Naive thymus-derived CD4-positive, alpha-beta T cell (primary cell): ENCODE results near the gene LZTS2. TPM values are rescaled to one million over a fixed set of nuclear protein-coding genes. Genes with fewer than 3 reads are reported as not detected.

Experiments
- ATAC-seq: fragments of 150-1000 bp; cut with Tn5 transposase; 2 replicates; pipeline ENCODE4 v1.10.0; 2021; ENCODE audit warnings: mild to moderate bottlenecking, moderate library complexity
- CTCF ChIA-PET: fragments of 350-600 bp; sonication (Branson Sonifier 250); formaldehyde crosslinking; loops from one replicate; lab custom pipeline; 2021; ENCODE audit warnings: antibody characterized with exemption; lab: Charles Lee
- POLR2A ChIA-PET: fragments of 350-600 bp; sonication (Branson Sonifier 250); formaldehyde crosslinking; loops from one replicate; lab custom pipeline; 2021; ENCODE audit warnings: antibody characterized with exemption, inconsistent platforms; lab: Charles Lee
- DNase-seq, 9 donors: peaks; one replicate each; pipeline versions ENCODE4 v3.0.0 to v3.0.0-alpha.2; 2020 to 2022; ENCODE audit warnings: mixed read lengths in 1 of 9
- H3K27ac ChIP-seq: one replicate; pipeline ENCODE4 v1.7.0; 2013; ENCODE audit warnings: mild to moderate bottlenecking, low read depth, low read length, moderate library complexity
- H3K27me3 ChIP-seq, 2 donors: one replicate each; pipeline ENCODE4 v1.7.0; 2013; ENCODE audit warnings: low read length in 2 of 2, mild to moderate bottlenecking in 2 of 2, moderate library complexity in 2 of 2; ENCODE audit not compliant: control insufficient read depth in 2 of 2, insufficient read depth in 2 of 2
- H3K36me3 ChIP-seq, 3 experiments: 1 replicate in 2 of 3; 2 replicates in 1 of 3; pipeline ENCODE4 v1.7.0; 2013; ENCODE audit warnings: low read length in 3 of 3, mild to moderate bottlenecking in 3 of 3, moderate library complexity in 1 of 3; ENCODE audit not compliant: insufficient read depth in 3 of 3, control insufficient read depth in 2 of 3
- H3K4me1 ChIP-seq, 2 donors: one replicate each; pipeline ENCODE4 v1.7.0; 2013; ENCODE audit warnings: low read length in 2 of 2, mild to moderate bottlenecking in 2 of 2, moderate library complexity in 1 of 2; ENCODE audit not compliant: control insufficient read depth in 2 of 2, insufficient read depth in 2 of 2
- H3K4me3 ChIP-seq: 2 replicates; pipeline ENCODE4 v1.7.0; 2013; ENCODE audit warnings: mild to moderate bottlenecking, low read length
- H3K9me3 ChIP-seq, 3 experiments: 1 replicate in 2 of 3; 2 replicates in 1 of 3; pipeline ENCODE4 v1.7.0; 2013; ENCODE audit warnings: low read length in 3 of 3; ENCODE audit not compliant: control insufficient read depth in 2 of 3
- H3K27ac Mint-ChIP-seq, 9 donors: one replicate each; pipeline ENCODE4 v1.8.0; 2020 to 2022; ENCODE audit warnings: mixed read lengths in 9 of 9, mild to moderate bottlenecking in 8 of 9, moderate library complexity in 5 of 9, inconsistent platforms in 2 of 9
- H3K27me3 Mint-ChIP-seq, 5 donors: one replicate each; pipeline ENCODE4 v1.8.0; 2021 to 2022; ENCODE audit warnings: mixed read lengths in 5 of 5, mild to moderate bottlenecking in 1 of 5
- H3K36me3 Mint-ChIP-seq, 5 donors: one replicate each; pipeline ENCODE4 v1.8.0; 2020 to 2022; ENCODE audit warnings: mixed read lengths in 5 of 5, mild to moderate bottlenecking in 3 of 5, inconsistent platforms in 1 of 5
- H3K4me1 Mint-ChIP-seq, 7 donors: one replicate each; pipeline ENCODE4 v1.8.0; 2020 to 2022; ENCODE audit warnings: mixed read lengths in 7 of 7, mild to moderate bottlenecking in 3 of 7, inconsistent platforms in 1 of 7
- H3K4me3 Mint-ChIP-seq, 10 donors: one replicate each; pipeline ENCODE4 v1.8.0; 2020 to 2022; ENCODE audit warnings: mild to moderate bottlenecking in 10 of 10, mixed read lengths in 10 of 10, moderate library complexity in 6 of 10, inconsistent platforms in 2 of 10
- H3K9me3 Mint-ChIP-seq, 11 donors: one replicate each; pipeline ENCODE4 v1.8.0; 2020 to 2022; ENCODE audit warnings: mixed read lengths in 11 of 11, mild to moderate bottlenecking in 4 of 11, inconsistent platforms in 1 of 11, moderate library complexity in 1 of 11
- intact Hi-C, 2 donors: fragments of 100-400 bp; cut with micrococcal nuclease; formaldehyde crosslinking; loops; one replicate each; pipeline ENCODE4 v1.15.1; 2023
- polyA plus RNA-seq, 2 donors: library from polyadenylated mRNA; unstranded; fragments of 300-500 nt; fragmentation: Illumina TruSeq; gene quantifications; one replicate each; pipeline ENCODE4 v1.2.3, GENCODE V29; 2021
- total RNA-seq, 6 experiments: library from RNA in 5 of 6; stranded (reverse) in 5 of 6; gene quantifications; 1 replicate in 5 of 6; 2 replicates in 1 of 6; pipeline ENCODE4 v1.2.3 and lab custom pipeline; 2021 to 2026

LZTS2 gene
- total and polyA plus RNA-seq, 7 experiments from 2014 or later, result 10.8 to 44.7 (median 25.5) TPM

DNA sequence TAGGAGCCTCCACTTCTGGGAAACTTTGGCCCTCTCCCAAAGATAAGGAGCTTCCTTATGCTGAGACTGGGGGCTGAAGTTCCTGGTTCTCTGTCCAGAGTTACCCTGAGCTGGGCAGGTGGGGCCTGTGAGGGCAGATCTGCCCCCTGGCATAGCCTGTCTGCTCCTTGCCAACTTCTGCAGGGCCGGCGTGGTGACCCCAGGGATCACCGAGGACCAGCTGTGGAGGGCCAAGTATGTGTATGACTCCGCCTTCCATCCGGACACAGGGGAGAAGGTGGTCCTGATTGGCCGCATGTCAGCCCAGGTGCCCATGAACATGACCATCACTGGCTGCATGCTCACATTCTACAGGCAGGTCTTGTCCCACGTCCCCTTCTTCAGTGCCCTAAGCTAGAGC lies 35.7 kb downstream of the LZTS2 start:
- H3K4me3 ChIP-seq, result no peak overlapping the region
- CTCF ChIA-PET, result interaction anchor here (1.1 to 1.5 kb wide), 4 partner anchors 14 to 106 kb away, joined by 3 to 6 read pairs (median 4); no protein-coding TSS in a partner anchor
- no peak overlapping the region for H3K27ac ChIP-seq
- Mint-ChIP-seq H3K9me3 (no peaks in the 10 kb centered on the region), H3K27me3 (no peaks in the 10 kb centered on the region), H3K27ac (no peak overlapping the region), H3K4me3 (no peak overlapping the region), H3K36me3 (peaks cover 6 to 25% (median 10%) of the 10 kb centered on the region in 5 donors), H3K4me1 (peaks cover 6 to 23% (median 15%) of the 10 kb centered on the region in 7 donors)
- POLR2A ChIA-PET, result interaction anchor here (1.0 to 1.4 kb wide), 2 partner anchors 8 to 37 kb away, joined by 3 to 7 read pairs; no protein-coding TSS in a partner anchor
- intact Hi-C loops, result loop anchor here (10.0 kb wide), 3 partner anchors 319 to 1019 kb away; partner anchors contain the start of genes ARMH3 (in 1 of the 2) and BTRC (in 1 of the 2)
- H3K4me1 ChIP-seq, result peaks cover 9 to 14% of the 10 kb centered on the region in 2 donors
- no peak for ATAC-seq
- H3K27me3 ChIP-seq, result no peaks in the 10 kb centered on the region
- DNase-seq, result no peak
- H3K36me3 ChIP-seq, result peaks cover 0 to 54% (median 28%) of the 10 kb centered on the region in 3 experiments
- H3K9me3 ChIP-seq, result no peaks in the 10 kb centered on the region

DNA sequence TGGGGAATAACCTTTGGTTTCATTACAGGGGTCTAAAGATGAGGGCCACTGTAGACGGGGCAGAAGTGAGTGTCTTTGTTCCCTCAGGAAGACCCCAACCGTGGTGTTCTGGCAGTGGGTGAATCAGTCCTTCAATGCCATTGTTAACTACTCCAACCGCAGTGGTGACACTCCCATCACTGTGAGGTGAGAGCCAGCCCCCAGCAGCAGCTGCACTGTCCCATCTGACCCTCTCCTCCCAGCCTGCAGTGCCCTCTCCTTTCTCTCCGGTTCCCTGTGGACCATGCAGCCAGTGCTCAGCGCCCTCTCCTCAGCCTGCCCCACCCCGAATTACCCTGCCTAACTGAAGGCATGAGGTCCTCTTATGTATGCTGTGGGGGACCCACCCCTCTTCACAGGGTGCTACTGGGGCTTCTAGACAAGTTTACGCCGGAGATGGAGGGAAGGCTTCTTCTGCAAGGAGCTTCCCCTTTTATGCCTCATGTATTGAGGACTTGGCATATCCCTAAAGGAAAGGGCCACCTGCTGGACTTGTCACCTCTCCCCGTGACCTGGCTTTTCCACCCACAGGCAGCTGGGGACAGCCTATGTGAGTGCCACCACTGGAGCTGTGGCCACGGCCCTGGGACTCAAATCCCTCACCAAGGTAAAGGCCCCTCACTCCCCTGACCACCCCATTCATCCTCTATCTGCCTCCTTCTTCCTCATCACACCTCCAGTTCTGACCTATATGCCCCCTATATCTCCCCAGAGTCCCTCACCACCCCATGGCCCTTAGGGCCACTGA lies 36.5 kb downstream of the LZTS2 start:
- peaks cover 0 to 55% (median 28%) of the 10 kb centered on the region in 3 experiments for H3K36me3 ChIP-seq
- H3K9me3 Mint-ChIP-seq, result no peaks in the 10 kb centered on the region
- DNase-seq (no peak), ATAC-seq (no peak)
- ChIA-PET POLR2A (no interaction called here), CTCF (no interaction called here)
- H3K4me1 ChIP-seq, result peaks cover 7 to 9% of the 10 kb centered on the region in 2 donors
- H3K36me3 Mint-ChIP-seq, result peaks cover 6 to 25% (median 10%) of the 10 kb centered on the region in 5 donors
- H3K4me3 Mint-ChIP-seq, result no peak overlapping the region
- H3K4me1 Mint-ChIP-seq, result peaks cover 9 to 22% (median 15%) of the 10 kb centered on the region in 7 donors
- no peaks in the 10 kb centered on the region for H3K27me3 Mint-ChIP-seq
- intact Hi-C loops, result loop anchor here (10.0 kb wide), 3 partner anchors 319 to 1019 kb away; partner anchors contain the start of genes ARMH3 (in 1 of the 2) and BTRC (in 1 of the 2)
- H3K4me3 ChIP-seq, result no peak overlapping the region
- no peak overlapping the region for H3K27ac ChIP-seq
- H3K27ac Mint-ChIP-seq, result peak overlapping the region in 1 of 9 donors; percentile 10
- H3K27me3 ChIP-seq, result no peaks in the 10 kb centered on the region
- H3K9me3 ChIP-seq, result no peaks in the 10 kb centered on the region

DNA sequence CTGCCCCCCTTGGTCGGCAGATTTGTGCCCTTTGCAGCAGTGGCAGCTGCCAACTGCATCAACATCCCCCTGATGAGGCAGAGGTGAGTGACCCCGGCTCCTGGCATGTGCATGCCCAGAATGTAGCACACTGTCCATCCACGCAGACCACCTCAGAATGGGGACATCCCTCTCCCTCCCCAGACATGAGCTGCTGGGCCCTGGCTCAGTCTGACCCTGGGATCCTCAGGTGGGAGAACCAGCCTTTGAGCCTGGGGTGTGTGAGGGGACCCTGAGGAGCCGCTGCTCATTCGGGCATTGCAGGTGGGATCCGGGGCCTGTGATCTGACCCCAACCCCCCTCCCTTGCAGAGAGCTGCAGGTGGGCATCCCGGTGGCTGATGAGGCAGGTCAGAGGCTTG lies 37.1 kb downstream of the LZTS2 start:
- H3K27me3 ChIP-seq, result no peaks in the 10 kb centered on the region
- Mint-ChIP-seq H3K27ac (no peak overlapping the region), H3K27me3 (no peaks in the 10 kb centered on the region), H3K9me3 (no peaks in the 10 kb centered on the region), H3K4me1 (peaks cover 13 to 23% (median 17%) of the 10 kb centered on the region in 7 donors), H3K36me3 (peaks cover 6 to 25% (median 10%) of the 10 kb centered on the region in 5 donors), H3K4me3 (no peak overlapping the region)
- H3K27ac ChIP-seq, result no peak overlapping the region
- POLR2A ChIA-PET, result no interaction called here
- CTCF ChIA-PET, result no interaction called here
- intact Hi-C loops, result loop anchor here (10.0 kb wide), 3 partner anchors 318 to 1018 kb away; partner anchors contain the start of genes ARMH3 (in 1 of the 2) and BTRC (in 1 of the 2)
- no peak for ATAC-seq
- H3K9me3 ChIP-seq, result no peaks in the 10 kb centered on the region
- H3K4me3 ChIP-seq, result no peak overlapping the region
- peaks cover 7 to 9% of the 10 kb centered on the region in 2 donors for H3K4me1 ChIP-seq
- DNase-seq, result no peak
- peaks cover 0 to 52% (median 28%) of the 10 kb centered on the region in 3 experiments for H3K36me3 ChIP-seq

DNA sequence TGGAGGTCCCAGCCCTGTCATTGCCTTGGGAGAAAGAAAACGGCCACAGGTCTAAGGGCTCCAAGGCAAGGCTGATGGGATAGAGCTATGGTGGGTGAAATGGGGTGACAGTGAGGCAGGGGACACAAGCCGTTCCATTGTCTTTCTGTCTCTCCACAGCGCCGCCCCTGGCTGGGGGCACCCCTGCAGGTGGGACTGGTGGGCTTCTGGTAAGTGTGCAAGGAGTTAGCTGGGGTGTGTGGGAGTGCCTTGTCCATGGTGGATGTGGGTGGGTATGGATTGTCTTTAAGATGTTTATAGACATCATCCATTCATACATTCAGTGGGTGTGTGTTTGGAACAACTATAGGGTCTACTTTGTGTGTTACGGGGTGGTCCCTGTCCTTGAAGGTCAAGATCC lies 38.9 kb downstream of the LZTS2 start:
- Mint-ChIP-seq H3K27ac (no peak overlapping the region), H3K4me1 (peaks cover 21 to 27% (median 23%) of the 10 kb centered on the region in 7 donors), H3K9me3 (no peaks in the 10 kb centered on the region), H3K27me3 (peaks cover 0 to 2% (median 0%) of the 10 kb centered on the region in 5 donors), H3K4me3 (no peak overlapping the region), H3K36me3 (peaks cover 6 to 25% (median 10%) of the 10 kb centered on the region in 5 donors)
- ChIA-PET CTCF (interaction anchor here (1.1 to 1.2 kb wide), 2 partner anchors 9 to 24 kb away, joined by 4 to 6 read pairs; partner anchors contain the start of gene KAZALD1), POLR2A (no interaction called here)
- Histone ChIP-seq H3K9me3 (no peaks in the 10 kb centered on the region), H3K27me3 (no peaks in the 10 kb centered on the region), H3K4me1 (peaks cover 5 to 14% of the 10 kb centered on the region in 2 donors), H3K36me3 (peaks cover 0 to 48% (median 28%) of the 10 kb centered on the region in 3 experiments), H3K27ac (no peak overlapping the region), H3K4me3 (no peak overlapping the region)
- intact Hi-C loops, result loop anchor here (10.0 kb wide), 3 partner anchors 316 to 1016 kb away; partner anchors contain the start of genes ARMH3 (in 1 of the 2) and BTRC (in 1 of the 2)
- ATAC-seq, result no peak
- no peak for DNase-seq

DNA sequence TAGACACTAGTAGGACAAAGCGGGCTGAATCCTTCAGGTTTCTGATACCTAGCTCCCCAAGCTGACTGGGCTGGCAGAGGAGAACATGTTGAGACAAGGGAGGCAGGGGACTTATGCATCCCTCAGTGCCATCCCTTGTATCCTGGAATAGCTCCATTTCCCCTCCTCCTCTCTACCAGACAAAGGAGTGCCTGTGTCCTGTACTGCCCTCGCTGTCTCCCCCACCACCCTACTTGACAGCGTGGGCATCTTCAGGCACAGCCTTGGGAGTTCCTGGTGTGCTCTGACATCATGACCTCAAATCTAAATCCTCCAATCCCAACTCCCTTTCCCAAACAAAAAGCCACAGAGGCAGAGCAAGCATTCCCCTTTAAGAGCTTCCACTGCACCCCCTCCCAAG lies 40.5 kb downstream of the LZTS2 start:
- no peak overlapping the region for H3K27ac Mint-ChIP-seq
- no peak overlapping the region for H3K27ac ChIP-seq
- no peak overlapping the region for H3K4me3 Mint-ChIP-seq
- peaks cover 6 to 25% (median 10%) of the 10 kb centered on the region in 5 donors for H3K36me3 Mint-ChIP-seq
- ATAC-seq, result no peak
- no peaks in the 10 kb centered on the region for H3K9me3 ChIP-seq
- peaks cover 5 to 14% of the 10 kb centered on the region in 2 donors for H3K4me1 ChIP-seq
- H3K4me1 Mint-ChIP-seq, result peaks cover 20 to 27% (median 24%) of the 10 kb centered on the region in 7 donors
- CTCF ChIA-PET, result interaction anchor here (0.6 to 4.9 kb wide), 9 partner anchors 9 to 1969 kb away, joined by 3 to 40 read pairs (median 5); partner anchors contain the start of genes PDZD7 and SFXN3
- peaks cover 0 to 44% (median 23%) of the 10 kb centered on the region in 3 experiments for H3K36me3 ChIP-seq
- peaks cover 0 to 16% (median 0%) of the 10 kb centered on the region in 5 donors for H3K27me3 Mint-ChIP-seq
- H3K4me3 ChIP-seq, result no peak overlapping the region
- POLR2A ChIA-PET, result no interaction called here
- DNase-seq, result no peak
- no peaks in the 10 kb centered on the region for H3K9me3 Mint-ChIP-seq
- no peaks in the 10 kb centered on the region for H3K27me3 ChIP-seq
- intact Hi-C loops, result loop anchor here in 1 of 2 donors (5.0 kb wide), 1 partner anchor 102 kb away; no protein-coding TSS in a partner anchor

DNA sequence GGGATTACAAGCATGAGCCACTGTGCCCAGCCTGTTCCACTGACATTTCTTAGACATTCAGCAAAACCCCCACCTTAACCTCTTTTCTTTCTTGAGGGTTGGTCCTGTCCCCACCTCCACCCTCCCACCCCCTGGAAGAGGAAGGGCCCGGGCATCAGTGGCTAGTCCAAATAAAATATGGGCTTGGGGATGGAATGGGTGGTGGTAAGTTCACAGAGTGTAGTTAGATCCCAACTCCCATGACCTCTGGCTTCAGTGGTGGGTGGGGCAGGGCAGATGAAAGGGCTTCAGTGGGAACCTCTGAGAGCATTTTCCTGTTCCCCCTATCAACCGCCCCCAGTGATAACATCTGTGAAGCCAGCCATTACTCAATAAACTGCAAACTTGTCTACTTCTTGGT lies 41.2 kb downstream of the LZTS2 start:
- Histone ChIP-seq H3K27me3 (no peaks in the 10 kb centered on the region), H3K4me1 (peaks cover 5 to 14% of the 10 kb centered on the region in 2 donors), H3K4me3 (no peak overlapping the region), H3K36me3 (peaks cover 0 to 37% (median 22%) of the 10 kb centered on the region in 3 experiments), H3K27ac (no peak overlapping the region), H3K9me3 (no peaks in the 10 kb centered on the region)
- Mint-ChIP-seq H3K9me3 (no peaks in the 10 kb centered on the region), H3K36me3 (peaks cover 6 to 21% (median 10%) of the 10 kb centered on the region in 5 donors), H3K27ac (peak overlapping the region in 1 of 9 donors; percentile 56), H3K27me3 (peaks cover 0 to 24% (median 3%) of the 10 kb centered on the region in 5 donors), H3K4me1 (peaks cover 20 to 27% (median 24%) of the 10 kb centered on the region in 7 donors), H3K4me3 (no peak overlapping the region)
- intact Hi-C loops, result loop anchor here (1.0 to 5.0 kb wide), 7 partner anchors 9 to 101 kb away; no protein-coding TSS in a partner anchor
- ATAC-seq (no peak), DNase-seq (no peak)
- ChIA-PET POLR2A (interaction anchor here (0.8 to 3.9 kb wide), 3 partner anchors 9 to 27 kb away, joined by 4 to 40 read pairs (median 15); partner anchors contain the start of genes KAZALD1, PDZD7 and SFXN3), CTCF (interaction anchor here (0.6 to 6.9 kb wide), 13 partner anchors 10 to 1968 kb away, joined by 3 to 100 read pairs (median 4); partner anchors contain the start of genes KAZALD1, PDZD7 and SFXN3)
